ENCODE measurements around the gene NALCN. TPM values are rescaled to one million over a fixed set of nuclear protein-coding genes. Genes with fewer than 3 reads are reported as not detected.

The NALCN gene
- total RNA-seq, 1 donor from 2014 or later = 16.5 TPM

DNA sequence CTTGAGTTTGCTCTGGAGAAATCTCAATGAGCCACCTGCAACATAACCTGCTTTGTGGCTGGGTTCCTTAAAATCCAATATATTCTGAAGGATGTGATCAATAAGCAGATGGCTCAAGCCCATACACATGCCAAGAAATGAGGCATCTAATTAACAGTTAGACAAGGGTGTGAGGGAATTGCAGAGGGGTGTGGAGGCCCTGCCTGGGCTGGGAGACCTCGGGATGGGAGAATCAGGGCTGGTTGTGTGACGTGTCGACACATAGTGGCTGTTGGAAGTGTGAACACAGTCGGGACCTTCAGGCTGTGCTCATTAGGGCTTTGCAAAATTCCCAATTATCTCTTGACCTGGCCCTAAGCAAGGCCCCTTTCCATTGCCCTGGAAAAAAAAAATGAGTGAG lies 379.8 kb downstream of the NALCN start:
- DNase-seq (ENCODE audit: low read depth in 2 of 2) = no peak

DNA sequence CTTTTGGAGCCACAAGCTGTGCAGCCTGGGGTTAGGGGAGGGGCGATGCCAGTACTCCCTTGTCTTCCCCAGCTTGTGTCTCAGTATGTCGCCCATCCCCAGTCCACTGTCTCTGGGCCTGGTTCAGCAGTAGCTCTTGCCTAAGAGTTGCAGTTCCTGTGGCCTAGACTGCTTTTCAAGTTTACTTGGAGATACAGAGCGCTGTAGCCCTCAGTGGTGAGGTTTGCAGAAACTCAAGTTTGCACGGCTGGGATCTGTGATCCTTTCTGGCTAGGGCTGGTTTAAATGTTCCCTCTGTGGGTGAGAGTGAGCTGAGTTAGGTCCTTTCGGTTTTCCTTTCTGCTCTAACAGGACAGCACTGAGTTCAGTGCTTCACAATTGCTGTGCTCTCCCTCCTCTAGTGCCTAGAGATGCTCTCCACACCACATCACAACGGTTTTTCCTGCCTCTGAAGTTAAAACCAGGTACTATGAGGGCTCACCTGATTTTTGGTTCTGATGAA lies 381.1 kb downstream of the NALCN start:
- DNase-seq (ENCODE audit: low read depth in 2 of 2) = no peak

DNA sequence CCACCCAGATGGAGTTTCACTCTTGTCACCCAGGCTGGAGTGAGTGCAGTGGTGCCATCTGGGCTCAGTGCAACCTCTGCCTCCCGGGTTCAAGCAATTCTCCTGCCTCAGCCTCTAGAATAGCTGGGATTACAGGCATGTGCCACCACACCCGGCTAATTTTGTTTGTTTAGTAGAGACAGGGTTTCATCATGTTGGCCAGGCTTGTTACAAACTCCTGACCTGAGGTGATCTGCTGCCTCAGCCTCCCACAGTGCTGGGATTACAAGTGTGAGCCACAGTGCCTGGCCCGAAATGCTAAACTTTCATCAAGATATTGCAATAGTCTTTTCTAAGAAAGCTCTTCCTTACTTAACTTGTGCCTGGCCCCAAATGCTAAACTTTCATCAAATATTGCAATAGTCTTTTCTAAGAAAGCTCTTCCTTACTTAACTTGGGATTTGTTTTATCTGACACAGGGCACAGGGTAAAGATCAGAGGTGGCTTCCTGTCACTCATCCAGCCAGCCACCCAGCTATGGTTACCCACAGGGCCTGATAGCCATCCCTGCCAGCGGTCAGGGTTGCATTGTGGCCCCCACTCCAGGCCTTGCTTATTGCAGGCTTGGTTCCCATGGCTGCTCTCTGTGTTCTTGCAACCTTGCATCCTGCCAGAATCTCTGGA lies 389.4 kb downstream of the NALCN start:
- no peak for DNase-seq (ENCODE audit: low read depth in 2 of 2)

DNA sequence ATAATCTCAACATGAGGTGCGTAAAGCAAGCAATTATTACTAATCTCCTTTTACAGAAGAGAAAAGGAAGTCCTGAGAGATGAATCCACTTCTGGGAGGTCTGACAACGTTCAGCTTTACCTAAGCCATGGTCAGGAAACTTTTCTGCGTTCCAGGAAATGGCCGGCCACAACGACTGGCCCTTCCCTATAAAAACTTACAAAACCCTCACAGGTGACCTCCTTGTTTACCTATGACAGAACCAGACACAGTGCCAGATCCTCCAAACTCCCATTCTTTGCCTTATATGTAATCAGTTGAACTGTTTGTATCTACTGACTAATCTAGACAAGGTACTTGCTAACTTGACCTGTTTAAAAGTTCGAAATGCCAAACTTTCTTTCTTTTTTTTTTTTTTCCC lies 390.0 kb downstream of the NALCN start:
- no peak for DNase-seq (ENCODE audit: low read depth in 2 of 2)

DNA sequence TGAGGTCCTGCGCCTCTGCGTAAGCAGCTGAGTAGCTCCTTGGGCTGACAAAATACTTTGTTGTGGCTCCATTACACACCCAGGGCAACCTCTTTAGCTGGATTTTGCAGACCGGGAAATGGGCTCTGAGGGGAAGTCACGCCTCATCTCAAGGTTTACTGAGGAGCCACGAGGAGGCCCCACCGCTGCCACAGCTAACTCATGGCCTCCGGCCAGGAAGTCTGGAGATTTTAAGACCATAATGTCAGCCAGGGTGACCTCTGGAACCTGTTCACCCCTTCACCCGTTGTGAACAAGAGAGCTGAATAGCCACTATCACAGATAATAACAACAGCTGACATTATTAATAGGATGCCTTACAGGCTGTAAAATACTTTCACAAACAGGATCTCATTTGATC lies 390.4 kb downstream of the NALCN start:
- no peak for DNase-seq (ENCODE audit: low read depth in 2 of 2)

DNA sequence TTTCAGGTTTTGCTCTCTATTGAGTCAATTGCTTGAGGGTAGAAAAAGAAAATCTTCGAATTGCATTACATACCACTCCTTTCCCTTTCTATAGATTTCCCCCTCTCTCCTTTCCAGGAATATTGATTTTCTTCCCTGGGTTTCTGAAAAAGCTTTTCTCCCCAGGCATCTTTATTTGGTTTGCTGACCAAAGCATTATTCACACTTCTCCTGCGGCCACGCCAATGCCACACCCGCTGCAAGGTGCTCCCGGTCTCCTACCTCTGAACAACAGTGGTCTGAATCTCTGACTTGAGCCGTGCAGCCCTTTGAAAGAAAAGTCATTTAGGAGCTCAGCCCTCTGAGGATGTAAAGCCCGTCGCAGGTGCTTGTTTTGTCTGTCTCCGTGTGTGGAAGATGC lies 390.8 kb downstream of the NALCN start:
- DNase-seq (ENCODE audit: low read depth in 2 of 2) = no peak

DNA sequence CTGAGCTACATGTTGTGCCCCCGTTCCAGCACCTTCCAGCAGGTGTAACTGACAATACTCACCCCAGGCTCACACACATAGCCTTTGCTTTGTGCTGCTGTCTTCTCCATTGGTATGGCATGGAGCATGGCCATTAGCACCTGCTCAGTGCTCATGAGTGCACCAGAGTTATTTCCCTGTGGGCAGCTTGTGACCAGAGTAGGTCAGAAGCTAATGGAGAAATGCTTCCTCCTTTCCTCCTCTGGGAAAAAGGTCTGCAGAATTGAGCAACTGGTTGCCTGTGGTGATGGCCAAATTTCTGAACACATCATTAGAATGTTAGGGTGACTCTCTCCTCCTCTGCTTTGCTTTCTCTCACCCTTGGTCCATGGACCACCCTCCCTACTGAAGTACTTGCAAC lies 397.2 kb downstream of the NALCN start:
- no peak for DNase-seq (ENCODE audit: low read depth in 2 of 2)

DNA sequence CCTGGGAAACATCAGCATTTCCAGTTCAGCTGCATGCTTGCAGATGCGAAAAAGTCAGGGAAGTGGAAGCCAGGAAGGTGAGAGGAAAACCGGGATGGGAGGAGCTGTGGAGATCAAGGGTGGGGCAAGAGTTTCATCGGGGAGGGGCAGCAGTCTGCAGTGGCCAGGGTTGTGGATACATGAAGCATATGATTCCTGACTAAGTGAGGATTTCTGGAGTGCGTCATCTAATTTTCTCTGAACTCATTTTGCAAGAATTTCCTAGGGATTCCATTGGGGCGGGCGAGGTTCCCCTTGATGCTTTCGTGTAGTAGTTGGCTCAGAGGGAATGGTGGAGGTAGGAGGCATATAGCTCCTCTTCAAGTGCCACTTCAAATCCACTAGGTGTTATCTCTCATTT lies 397.6 kb downstream of the NALCN start:
- DNase-seq (ENCODE audit: low read depth in 2 of 2) = peak in 1 of 2 donors; percentile 9

DNA sequence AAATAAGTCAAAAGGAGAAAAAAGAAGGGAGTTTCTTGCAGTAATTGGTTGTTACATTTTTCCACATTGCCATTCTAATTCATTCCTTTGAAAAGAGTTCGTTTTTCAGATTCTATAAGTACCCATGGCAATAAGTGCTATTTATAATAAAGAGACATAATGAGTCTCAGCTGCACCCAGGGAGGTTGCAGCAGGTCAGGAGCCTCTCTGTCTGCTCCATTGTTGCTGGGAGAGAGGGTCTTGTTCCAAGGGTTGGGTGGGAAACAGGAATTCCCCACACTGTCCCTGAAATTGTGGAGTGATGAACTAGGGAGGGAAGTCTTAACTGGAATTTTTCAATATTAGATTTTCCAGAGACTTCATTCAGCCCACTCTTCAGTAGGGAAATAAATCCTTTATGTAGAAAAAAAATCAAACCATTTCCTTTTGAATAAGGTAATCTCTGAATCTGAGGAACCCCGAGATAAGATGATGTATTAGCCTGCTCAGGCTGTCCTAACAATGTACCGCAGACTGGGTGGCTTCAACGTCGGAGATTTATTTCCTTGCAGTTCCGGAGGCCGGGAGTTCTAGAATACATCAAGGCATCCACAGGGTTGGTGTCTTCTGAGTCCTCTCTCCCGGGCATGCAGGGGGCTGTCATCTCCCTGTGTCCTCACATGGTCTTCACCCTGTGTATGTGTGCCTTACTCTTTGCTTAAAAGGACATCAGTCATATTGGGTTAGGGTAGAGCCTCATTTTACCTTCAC lies 399.0 kb downstream of the NALCN start:
- no peak for DNase-seq (ENCODE audit: low read depth in 2 of 2)

DNA sequence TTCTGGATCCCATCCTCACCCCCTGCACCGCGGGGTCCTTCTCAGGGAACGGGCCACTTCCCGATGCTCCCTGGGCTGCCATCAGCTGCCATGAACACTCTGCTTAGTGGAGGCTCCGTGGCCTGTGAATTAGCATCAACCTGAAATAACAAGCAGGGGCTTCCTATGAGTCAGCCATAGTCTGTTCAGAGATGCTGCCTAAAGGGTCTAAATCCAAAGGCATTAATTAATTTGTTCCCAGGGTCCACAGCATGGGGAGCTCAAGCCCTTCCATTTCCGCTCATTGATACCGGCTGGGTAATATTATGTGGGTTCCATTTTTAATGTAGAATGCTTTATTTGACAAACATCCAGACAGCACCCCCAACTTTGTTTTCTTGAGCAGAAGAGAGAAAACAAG lies 399.8 kb downstream of the NALCN start:
- DNase-seq (ENCODE audit: low read depth in 2 of 2) = no peak

DNA sequence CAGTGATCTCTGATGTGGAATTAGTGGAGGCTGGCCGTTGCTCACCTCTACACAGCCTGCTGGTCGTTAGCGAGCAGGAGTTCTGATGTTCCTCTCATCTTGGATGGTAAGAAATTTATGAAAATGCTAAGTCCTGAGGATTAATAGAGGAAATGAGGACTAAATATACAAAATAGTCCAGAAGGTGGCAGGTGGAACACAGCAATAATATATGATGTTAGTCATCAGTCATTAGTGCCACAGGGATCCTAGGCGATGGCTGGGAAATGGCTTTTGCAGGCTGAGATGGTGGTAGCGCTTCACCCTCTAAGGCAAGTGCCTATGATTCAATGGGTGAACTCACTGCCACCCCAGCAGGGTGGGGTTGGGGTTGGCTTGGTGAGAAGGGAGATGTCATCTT lies 403.1 kb downstream of the NALCN start:
- no peak for DNase-seq (ENCODE audit: low read depth in 2 of 2)

DNA sequence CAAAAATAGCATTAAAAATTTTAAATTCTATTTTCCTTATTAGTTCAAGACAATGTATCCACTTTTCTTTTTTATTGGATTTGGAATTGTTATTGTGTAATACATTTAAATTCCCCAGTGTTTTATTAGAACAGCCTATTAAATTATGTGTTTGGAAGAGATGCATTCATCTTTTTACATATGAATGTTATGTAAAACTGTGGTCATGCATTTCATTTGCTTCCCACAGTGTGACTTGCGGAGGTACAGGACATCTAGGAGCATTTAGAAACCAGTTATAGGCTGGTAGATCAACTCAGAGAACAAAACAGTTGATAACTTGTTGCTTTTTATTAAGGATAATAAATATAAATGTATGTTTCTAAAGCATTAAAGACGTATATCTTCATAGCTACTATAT lies 406.2 kb downstream of the NALCN start:
- no peak for DNase-seq (ENCODE audit: low read depth in 2 of 2)

DNA sequence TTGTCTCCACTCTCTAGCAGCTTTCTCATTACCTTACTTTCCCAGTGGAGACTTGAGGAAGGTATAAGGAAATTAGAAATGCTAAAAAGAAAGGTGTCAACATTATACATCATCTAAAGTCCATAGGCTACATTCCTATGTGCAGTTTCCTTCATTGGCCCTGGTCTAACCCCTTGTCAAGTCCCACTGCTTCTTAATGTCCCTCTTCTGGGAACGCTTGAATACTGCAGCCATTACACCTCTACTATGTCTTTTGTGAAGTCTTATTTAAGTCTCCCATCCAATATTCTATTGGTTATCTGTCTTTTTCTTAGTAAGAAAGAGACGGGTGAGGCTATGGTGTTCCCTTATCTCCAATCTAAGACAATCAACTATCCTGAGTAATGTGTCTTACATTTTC lies 409.1 kb downstream of the NALCN start:
- DNase-seq (ENCODE audit: low read depth in 2 of 2) = no peak

Other genes starting within 250 kb of the NALCN start
- 5.0 and 8.1 TPM in 2 replicates for gene ITGBL1, start 36.2 kb upstream of the NALCN start, total RNA-seq